GM18858 (cell line): Measurements from ENCODE around the gene FOSL1.

Experiments
- ATAC-seq: cut with Tn5 transposase; IDR thresholded peaks from one replicate; pipeline ENCODE4 v1.9.1; 2021; ENCODE audit not compliant: unreplicated experiment

The FOSL1 gene

DNA sequence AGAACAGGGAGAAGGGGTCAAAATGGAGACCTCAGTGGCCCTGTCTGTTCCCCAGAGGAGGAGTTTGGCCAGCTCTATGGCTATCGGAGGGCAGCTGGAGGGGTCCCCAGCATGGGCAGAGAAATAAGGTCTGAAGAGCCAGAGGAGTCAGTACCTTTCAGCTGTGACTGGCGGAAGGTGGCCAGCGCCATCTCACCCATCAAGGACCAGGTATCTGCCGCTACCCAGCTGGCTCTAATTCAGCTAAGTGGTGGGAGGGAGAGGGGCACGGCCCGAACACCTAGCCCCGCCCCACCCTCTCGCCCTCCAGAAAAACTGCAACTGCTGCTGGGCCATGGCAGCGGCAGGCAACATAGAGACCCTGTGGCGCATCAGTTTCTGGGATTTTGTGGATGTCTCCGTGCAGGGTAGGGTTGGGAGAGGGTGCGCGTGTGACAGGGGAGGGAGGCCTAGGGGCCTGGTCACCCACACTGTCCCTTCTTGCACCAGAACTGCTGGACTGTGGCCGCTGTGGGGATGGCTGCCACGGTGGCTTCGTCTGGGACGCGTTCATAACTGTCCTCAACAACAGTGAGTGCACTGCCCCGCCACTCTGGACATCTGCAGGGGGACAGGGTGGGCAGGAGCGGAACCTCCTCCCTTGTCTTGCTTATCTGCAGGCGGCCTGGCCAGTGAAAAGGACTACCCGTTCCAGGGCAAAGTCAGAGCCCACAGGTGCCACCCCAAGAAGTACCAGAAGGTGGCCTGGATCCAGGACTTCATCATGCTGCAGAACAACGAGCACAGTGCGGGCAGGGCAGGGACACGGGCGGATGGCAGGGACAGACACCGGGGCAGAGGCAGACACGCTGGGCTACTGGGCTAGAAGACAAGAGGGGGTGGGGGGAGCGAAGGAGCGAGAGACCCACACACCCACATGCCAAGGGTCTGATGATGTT, 17.8 kb downstream of the FOSL1 start:
- no peak for ATAC-seq

DNA sequence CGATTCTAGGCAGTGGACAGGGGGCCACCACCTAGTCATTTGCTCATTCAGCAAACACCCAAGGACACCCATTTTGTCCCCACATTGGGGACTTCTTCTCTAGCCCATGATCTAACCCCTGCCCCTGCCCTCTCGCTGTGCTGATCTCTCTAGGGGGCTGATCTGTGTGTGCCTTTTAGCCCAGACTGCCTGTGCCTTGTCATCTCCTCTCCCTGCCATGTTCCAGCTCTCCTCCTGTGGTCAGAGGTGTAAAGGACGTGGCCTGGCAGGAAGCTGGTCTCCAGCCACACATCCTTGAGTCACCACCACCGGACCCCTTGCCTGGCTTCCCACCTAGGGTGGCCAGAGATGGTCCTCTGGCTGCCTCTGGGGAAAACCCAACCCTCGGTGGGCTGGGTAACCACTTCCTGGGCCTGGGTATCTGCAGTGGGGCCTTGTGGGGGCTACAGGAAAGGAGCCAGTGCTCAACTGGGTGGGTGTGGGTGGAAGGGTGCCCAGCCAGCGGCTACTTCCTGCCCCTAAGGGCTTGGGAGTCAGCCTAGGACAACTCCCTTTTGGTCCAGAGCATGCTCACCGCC, 19.3 kb downstream of the FOSL1 start:
- ATAC-seq, result no peak

DNA sequence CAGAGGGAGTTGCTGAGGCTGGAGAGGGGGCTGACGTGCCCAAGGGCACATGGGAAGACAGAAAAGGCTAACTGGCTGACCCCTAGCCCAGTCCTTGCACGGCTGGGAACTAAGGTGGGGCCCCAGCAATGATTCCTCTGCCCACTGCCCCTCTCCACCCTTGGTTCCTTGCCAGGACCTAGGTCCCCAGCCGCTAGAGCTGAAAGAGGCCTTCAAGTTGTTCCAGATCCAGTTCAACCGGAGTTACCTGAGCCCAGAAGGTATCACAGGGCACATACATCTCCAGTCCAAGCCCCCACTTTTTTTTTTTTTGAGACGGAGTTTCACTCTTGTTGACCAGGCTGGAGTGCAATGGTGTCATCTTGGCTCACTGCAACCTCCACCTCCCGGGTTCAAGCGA, 20.2 kb downstream of the FOSL1 start:
- ATAC-seq, result no peak

DNA sequence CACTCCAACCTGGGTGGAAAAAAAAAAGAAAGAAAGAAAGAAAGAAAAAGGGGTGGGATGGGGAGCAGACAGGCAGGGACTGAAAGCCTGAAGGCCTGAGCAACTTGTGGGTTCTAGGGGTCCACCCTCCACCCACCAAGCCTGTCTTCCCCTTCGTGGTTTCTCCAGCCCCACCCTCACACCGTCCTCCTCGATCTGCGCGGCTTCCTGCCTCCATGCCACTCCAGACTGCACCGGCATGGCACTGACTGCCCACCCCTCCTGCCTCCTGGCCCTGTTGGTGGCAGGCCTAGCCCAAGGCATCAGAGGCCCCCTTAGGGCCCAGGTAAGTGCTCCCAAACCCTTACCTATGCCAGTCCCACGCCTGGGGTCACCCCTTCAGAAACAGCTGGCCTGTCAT, 20.6 kb downstream of the FOSL1 start, which contains the start of gene CTSW:
CTSW (plus strand) TSS at position 221 of the 400 bp plus-strand sequence; CDS start at position 239, 18 bp downstream.
- no peak for ATAC-seq

DNA sequence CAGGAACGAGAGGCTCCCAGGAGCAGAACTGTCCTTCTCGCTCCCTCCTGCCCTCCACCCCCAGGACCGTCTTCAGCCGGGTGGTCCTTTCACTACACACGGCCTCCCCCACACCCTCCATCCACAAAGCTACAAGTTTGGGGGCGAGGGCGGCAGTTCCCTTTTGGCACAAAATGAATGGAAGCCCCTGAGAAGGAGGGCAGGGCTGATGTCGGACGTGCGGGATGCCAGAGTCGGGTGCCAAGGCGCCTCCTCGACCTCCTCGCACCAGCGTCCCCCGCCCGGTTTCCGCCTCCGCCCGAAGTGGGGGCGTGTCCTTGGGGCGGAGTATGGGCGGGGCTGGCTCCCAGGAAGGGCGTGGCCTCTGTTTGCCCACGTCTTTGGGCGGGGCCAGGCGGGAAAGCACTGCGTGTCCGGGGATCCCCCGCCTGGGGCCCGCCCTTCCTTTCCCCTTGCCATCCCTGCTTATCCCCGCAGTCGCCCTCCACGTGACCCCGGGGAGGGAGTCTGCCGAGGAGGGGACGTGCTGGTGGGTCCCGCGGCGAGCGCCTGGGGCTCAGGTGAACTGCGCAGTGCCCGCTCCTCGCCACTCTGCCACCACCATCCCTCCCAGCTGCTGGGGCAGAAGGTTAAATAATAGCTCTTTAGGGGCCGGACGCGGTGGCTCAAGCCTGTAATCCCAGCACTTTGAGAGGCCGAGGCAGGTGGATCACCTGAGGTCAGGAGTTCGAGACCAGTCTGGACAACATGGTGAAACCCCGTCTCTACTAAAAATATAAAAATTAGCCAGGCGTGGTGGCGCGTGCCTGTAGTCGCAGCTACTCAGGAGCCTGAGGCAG, 26.7 kb downstream of the FOSL1 start:
- ATAC-seq, result peak; percentile 59

DNA sequence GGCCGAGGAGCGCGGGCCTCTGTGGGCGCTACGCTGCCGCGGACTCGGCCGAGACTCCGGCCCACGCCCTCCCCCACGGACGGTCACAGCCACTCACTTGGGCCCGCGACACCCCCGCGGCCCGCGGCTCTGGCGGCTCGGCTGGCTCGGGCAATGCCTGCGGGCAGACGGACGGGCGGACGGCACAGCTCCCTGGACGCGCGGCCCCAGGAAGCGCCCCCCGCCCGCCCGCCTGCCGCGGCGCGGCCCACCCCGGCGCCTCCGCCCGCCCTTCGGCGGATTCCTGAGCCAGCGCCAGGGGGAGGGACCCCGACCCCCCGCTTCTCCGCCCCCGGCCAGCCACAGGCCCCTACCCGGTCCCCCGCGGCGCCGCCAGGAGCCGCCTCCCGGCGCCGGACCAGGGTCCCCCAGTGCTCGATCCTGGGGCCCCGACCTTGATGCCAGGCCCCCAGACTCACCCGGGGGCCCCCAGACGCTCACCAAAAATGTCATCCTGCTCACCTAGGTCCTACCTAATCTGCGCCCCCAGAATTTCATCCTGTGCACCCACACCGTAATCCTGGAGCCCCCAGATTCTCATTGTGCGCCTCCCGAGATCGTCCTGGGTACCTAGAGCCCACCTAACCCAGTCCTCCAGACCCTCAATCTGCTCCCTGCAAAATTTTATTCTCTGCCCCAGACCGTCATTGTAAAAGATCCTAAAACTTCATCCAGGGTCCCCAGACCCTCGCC, 27.4 kb downstream of the FOSL1 start, which contains the start of gene EFEMP2:
EFEMP2 (minus strand) TSS at position 215 of the 732 bp plus-strand sequence. CDS start 446 bp downstream, outside the sequence.
- ATAC-seq, result no peak

DNA sequence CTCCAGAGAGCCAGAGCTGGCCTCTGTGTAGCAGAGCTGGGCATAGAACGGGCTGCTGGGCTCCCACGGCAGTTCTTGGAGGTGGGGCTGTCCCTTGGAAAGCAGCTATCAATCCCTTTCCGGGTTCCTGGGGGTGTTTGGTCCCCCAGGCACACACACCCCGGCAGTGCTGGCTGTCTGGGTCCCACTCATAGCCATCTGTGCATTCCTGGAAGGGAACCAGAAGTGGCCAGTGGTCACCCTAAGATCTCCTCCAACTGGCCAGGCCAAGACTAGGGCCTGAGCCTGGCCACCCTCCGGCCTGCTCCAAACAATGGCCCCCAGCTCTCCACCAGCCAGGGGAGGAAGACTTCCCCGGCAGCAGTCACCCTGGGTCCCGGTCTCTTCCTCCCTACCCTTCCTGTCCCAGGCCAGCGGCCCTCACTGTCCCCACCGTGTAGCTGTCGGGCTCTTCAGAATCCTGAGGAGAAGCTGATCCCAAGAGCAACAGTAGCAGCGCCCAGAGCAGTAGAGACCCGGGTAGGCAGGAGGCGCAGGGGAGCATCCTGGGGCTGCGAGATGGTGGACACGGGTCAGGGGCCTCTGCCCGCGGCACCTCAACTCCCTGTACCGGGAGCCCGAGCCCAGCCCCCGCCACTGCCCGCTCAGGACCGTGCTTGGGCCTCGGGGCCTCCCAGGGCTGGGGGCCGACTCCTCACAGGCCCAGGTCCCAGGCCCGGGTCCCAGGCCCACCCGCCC, 28.2 kb downstream of the FOSL1 start:
- ATAC-seq, result no peak

DNA sequence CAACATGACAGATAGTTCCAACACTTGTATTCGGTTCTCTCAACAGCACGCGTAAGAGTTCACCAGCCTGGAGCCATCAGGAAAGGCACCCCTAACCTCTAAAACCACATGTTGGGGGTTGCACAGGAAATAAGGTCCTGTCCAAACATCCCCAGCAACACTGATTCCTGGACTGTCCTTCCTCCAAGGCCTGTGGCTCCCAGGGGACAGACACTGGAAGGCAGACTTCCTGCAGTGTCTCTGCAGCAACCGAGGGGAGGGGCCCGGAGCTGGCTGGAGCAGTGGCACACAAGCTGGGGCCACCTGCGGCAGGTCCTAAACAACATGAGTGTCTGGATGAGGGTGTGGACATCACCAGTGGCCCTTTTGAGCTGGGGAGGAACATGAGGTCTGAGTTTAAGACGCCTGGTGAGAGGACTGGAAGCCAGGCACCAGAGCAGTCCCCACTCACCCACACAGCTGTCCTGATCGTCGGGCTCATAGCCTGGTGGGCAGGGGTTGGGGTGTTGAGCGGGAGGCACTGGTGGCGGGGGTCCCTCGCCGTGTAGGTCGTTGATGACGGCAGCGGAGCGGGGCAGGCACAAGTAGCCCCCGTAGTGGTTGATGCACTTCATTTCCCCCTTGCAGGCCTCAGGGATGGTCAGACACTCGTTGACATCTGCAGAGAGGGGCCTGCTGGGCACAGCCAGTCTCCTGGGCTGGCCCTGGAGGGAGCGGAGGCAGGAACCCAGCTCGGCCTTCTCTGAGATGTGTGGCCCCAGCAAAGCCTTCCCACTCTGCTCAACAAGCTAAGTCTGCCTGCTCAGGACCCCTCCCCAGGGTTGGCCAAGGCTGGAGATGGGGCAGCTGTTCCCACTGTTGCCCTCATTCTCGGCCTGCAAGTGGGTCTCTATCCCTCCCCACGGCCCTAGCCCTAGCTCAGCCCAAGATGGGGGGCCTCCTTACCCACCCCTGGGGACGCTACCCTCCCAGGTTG, 29.2 kb downstream of the FOSL1 start:
- ATAC-seq, result no peak

DNA sequence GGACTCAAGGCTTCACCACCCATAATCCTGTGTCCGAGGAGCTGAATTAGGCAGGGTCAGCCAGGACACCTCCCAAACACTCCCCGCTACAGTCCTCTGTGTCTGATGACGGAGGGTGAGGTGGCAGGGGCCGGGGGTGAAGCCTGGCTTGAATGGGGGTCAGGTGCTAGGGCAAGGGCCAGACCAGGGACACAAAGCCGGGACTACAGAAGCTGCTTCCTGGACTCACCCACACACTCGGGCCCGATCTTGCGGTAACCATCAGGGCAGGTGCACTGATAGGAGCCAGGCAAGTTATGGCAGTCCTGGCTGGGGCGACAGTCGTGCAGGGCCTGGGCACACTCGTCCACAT, 29.9 kb downstream of the FOSL1 start:
- ATAC-seq, result no peak

DNA sequence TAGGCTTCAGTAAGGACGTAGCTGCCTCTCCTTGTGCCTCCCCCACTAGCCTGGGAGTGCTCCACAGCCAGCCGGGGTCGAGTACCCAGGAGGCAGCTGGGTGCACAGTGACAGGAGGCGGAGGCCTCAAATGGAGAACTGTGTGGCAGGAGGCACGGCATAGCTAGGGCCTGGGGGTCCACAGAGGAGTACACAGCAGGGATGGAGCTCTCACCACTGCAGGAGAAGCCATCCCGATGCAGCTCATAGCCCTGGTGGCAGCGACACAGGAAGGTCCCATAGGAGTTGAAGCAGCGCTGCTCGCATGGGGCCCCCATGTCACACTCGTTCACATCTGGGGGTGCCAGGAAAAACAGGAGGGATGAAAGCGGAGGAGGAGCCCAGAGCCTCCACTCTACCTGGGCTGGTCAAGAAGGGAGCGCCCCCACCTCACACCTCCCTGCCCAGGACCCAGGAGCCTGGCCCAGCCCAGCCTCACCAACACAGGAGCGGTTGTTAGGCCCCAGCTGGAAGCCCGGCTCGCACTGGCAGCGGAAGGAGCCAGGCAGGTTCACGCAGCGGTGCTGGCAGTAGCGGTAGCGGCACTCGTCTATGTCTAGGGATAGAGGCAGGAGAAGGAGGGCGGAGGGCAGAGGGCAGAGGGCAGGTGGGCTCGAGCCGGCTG, 30.4 kb downstream of the FOSL1 start:
- no peak for ATAC-seq

DNA sequence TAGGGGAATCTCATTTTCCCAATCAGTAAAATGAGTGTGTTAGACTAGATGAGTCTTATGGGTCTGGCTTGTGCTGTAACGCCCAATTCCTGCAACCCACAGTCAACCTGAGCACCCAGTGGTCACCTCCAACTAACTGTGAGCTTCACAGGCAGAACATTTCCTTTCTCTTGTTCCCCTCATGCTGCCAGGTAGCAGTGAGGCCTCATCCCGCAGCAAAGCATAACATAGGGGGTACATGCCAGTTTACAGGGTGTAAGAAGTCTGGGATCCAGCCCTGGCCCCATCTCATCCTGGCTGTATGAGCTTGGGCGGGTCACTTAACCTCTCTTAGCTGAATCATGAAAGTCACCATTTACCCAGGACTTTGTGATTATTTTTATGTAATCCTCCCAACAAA, 31.3 kb downstream of the FOSL1 start:
- ATAC-seq, result no peak

DNA sequence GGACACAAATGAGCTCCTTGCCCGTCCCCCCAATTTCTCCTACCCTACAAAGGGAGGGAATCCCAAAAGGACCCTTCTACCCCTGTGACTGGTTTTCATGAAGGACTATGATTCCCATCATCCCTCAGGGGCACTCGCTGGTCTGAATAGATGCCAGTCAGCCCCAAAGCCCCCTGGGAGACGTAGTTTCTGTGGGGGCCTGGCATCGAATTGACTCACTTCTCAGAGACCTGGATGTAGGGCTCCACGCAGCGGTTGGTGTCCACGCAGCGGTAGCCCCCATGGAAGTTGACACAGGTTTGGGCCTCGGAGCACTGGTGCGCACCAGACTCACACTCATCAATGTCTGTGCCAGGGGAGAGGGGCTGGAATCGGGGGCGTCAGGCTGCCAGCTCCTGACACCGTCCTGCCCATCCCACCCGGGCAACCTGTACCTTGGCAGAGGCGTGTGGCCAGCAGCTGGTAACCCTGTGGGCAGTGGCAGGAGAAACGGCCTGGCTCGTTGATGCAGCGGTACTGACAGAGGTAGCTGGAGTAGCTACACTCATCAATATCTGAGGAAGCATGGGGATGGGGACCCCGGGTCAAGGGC, 32.0 kb downstream of the FOSL1 start:
- no peak for ATAC-seq

DNA sequence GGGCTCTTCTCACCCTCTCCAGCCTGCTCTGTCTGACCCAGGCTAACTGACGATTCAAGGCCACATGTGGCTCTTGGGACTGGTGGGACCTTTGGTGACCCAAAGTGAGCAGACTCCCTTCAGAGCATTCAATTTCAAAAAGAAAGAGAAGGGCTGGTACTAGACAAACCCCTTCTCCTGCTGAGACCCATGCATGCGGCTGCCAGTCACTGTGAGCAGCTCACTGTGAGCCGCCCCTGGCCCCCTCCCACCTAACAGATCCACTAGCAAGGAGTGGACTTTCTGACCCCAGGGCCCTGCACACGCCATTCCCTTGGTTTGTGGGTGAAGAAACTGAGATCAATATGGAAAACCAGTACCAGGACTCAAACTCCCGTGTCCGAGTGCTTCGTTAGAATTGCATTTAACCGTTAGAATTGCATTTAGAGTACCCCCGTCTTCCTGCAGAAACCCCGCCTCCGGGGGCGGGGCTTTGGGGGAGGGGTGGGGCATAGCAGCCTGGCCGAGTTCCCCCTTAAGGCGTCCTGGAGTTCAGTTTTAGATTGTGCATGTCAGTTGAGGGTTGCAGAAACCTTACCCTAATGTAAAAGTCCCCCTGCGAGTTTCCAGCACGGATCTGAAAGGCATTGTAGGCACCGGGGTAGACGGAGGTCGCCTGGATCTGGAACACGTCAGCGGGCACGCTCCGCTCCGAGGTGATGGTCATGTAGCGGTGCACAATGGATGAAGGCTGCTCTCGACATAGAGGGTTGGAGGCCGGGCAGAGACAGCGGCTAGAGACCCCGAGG, 32.7 kb downstream of the FOSL1 start:
- no peak for ATAC-seq

DNA sequence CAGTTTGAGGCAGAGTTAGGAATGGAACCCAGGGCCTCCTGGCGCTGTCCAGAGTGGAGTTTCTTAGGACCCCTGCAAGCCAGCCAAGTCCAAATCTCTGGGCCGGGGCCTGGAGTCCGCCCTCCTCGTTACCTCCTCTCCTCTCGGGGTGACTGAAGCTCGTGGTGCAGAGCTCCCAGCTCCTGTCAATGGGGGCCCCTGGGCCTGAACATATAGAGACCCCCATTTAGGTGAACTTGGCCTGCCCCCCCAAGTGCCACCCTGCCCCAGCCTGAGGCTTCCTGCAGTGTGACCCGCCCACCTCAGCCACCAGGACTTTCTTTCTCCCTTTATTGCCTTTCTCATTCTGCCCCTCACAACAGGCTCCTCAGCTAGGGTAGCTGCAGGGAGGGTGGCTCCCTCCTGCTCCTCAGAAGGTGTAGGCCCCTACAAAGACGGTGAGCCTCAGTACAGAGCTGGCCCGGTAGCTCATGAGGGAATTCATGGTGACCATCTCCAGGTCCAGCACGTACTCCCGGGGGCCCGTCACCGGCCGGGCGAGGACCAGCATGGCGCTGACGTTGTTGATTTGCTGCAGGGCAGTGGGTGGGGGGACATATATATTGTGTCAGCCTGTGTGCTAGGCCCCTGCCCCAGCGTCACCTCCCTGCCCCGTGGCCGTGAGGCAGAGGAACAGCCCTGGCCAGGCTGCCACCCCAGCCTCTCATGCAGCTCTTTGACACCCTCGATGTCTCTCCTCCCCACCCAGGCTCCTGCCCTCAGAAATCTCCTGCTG, 33.5 kb downstream of the FOSL1 start:
- no peak for ATAC-seq

DNA sequence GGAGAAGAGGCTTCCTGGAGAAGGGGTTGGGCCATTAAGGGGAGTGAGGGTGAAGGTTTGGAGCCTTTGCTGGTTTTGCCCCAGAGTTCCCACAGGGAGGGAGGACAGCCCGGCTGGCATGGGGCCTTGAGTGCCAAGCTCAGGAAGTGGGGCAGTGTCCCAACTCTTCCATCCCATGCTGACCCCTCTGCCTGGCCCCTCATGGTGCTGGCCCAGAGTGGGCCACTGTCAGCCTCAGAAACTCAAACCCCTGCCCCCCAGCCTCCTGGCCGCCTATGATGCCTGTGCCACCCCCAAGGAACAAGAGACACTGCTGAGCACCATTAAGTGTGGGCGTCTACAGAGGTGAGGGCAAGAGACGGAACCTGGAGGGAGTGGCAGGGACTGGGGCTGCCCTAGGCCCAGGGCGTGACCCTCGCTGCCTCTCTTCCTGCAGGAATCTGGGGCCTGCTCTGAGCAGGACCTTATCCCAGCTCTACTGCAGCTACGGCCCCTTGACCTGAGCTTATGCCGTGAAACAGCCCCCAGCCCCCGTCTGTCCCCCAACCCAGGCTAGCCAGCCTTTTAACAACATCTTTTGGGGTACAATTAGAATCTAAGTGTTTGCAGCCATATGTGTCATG, 34.5 kb downstream of the FOSL1 start:
- ATAC-seq, result no peak
